ENCODE results near the gene NT5DC2. TPM values are rescaled to one million over a fixed set of nuclear protein-coding genes. Genes with fewer than 3 reads are reported as not detected.

The NT5DC2 gene
- total RNA-seq, 1 donor from 2014 or later = 189 TPM

- Mint-ChIP-seq H3K36me3 (ENCODE audit: low read depth, unreplicated experiment) (peaks cover 10% of the 10 kb centered on the region), H3K4me1 (ENCODE audit: low read depth, unreplicated experiment) (peaks cover 8% of the 10 kb centered on the region), H3K27me3 (ENCODE audit: low read depth, unreplicated experiment) (no peaks in the 10 kb centered on the region), H3K9me3 (ENCODE audit: unreplicated experiment) (no peaks in the 10 kb centered on the region), H3K27ac (ENCODE audit: unreplicated experiment) (peak overlapping the region; percentile 66), H3K4me3 (ENCODE audit: unreplicated experiment) (peak overlapping the region; percentile 88)
- H3K4me3 ChIP-seq (ENCODE audit: insufficient read depth, low read depth, low read length) = peak overlapping the region; percentile 68
- H3K79me2 ChIP-seq (ENCODE audit: insufficient read depth, low read length) = peaks cover 67% of the 10 kb centered on the region
- H3K9me3 ChIP-seq (ENCODE audit: insufficient read depth, low read depth, low read length) = no peaks in the 10 kb centered on the region
- peaks cover 53% of the 10 kb centered on the region for H4K20me1 ChIP-seq (ENCODE audit: insufficient read depth, low read length)
- peak overlapping the region; percentile 82 for H3K9ac ChIP-seq (ENCODE audit: low read length)
- no peaks in the 10 kb centered on the region for H3K27me3 ChIP-seq (ENCODE audit: insufficient read depth, low read length)
- peaks cover 18% of the 10 kb centered on the region for H3K36me3 ChIP-seq (ENCODE audit: insufficient read depth, low read length)
- H3K4me2 ChIP-seq (ENCODE audit: low read length) = peak overlapping the region; percentile 92
- peaks cover 45% of the 10 kb centered on the region for H3K4me1 ChIP-seq (ENCODE audit: insufficient read depth, low read length)
- TF ChIP-seq CTCF (IDR thresholded peaks at IDR 0.05; ENCODE audit: insufficient read depth, low read depth, low read length) = no peak
- no peak for TF ChIP-seq EZH2 (IDR thresholded peaks at IDR 0.05; ENCODE audit: insufficient read depth, low read length)
- peak overlapping the region; percentile 70 for H3K27ac ChIP-seq (ENCODE audit: low read depth, low read length)
- FAIRE-seq (no peak), DNase-seq (ENCODE audit: low read depth) (no peak)
- H2AFZ ChIP-seq (ENCODE audit: low read depth, low read length) = no peak overlapping the region
Measured at GRCh38 chr3:52531860-52532516, 1.7 kb downstream of the NT5DC2 start.

- FAIRE-seq (no peak), DNase-seq (ENCODE audit: low read depth) (no peak)
- peaks cover 12% of the 10 kb centered on the region for H3K36me3 Mint-ChIP-seq (ENCODE audit: low read depth, unreplicated experiment)
- H3K27ac ChIP-seq (ENCODE audit: low read depth, low read length) = no peak overlapping the region
- H3K4me1 Mint-ChIP-seq (ENCODE audit: low read depth, unreplicated experiment) = peaks cover 12% of the 10 kb centered on the region
- peaks cover 62% of the 10 kb centered on the region for H3K79me2 ChIP-seq (ENCODE audit: insufficient read depth, low read length)
- no peak overlapping the region for H2AFZ ChIP-seq (ENCODE audit: low read depth, low read length)
- H3K9ac ChIP-seq (ENCODE audit: low read length) = peak overlapping the region; percentile 82
- H3K27ac Mint-ChIP-seq (ENCODE audit: unreplicated experiment) = no peak overlapping the region
- peaks cover 57% of the 10 kb centered on the region for H4K20me1 ChIP-seq (ENCODE audit: insufficient read depth, low read length)
- no peak overlapping the region for H3K4me3 Mint-ChIP-seq (ENCODE audit: unreplicated experiment)
- no peaks in the 10 kb centered on the region for H3K9me3 Mint-ChIP-seq (ENCODE audit: unreplicated experiment)
- peaks cover 45% of the 10 kb centered on the region for H3K4me1 ChIP-seq (ENCODE audit: insufficient read depth, low read length)
- TF ChIP-seq EZH2 (IDR thresholded peaks at IDR 0.05; ENCODE audit: insufficient read depth, low read length) = no peak
- TF ChIP-seq CTCF (IDR thresholded peaks at IDR 0.05; ENCODE audit: insufficient read depth, low read depth, low read length) = no peak
- peak overlapping the region; percentile 92 for H3K4me2 ChIP-seq (ENCODE audit: low read length)
- peak overlapping the region; percentile 68 for H3K4me3 ChIP-seq (ENCODE audit: insufficient read depth, low read depth, low read length)
- H3K27me3 Mint-ChIP-seq (ENCODE audit: low read depth, unreplicated experiment) = no peaks in the 10 kb centered on the region
- no peaks in the 10 kb centered on the region for H3K27me3 ChIP-seq (ENCODE audit: insufficient read depth, low read length)
- peaks cover 21% of the 10 kb centered on the region for H3K36me3 ChIP-seq (ENCODE audit: insufficient read depth, low read length)
- no peaks in the 10 kb centered on the region for H3K9me3 ChIP-seq (ENCODE audit: insufficient read depth, low read depth, low read length)
Measured at GRCh38 chr3:52530918-52531826, 2.5 kb downstream of the NT5DC2 start.

Data from astrocyte (in vitro differentiated cells and primary cell).